CD1c-positive myeloid dendritic cell (primary cell): ENCODE measurements around the gene ATP1A2.
"Not testable (repeated sequence)": the region's sequence is repeated elsewhere in the genome, so short reads cannot be mapped to it uniquely, and the experiment has no call there.

ENCODE experiments used
- DNase-seq: peaks from one replicate; pipeline ENCODE4 v3.0.0-alpha.2; 2016; ENCODE audit errors: extremely low spot score

ATP1A2 gene

GRCh38 chr1:160101037-160101716 is 14.4 kb upstream of the ATP1A2 start:
- DNase-seq: peak; percentile 87

- DNase-seq: no peak
Observed at GRCh38 chr1:160101717-160102522, 13.6 kb upstream of the ATP1A2 start.

GRCh38 chr1:160103658-160104408 is 11.7 kb upstream of the ATP1A2 start:
- no peak for DNase-seq

- DNase-seq: peak; percentile 84
Observed at GRCh38 chr1:160104486-160104885, 11.1 kb upstream of the ATP1A2 start.

GRCh38 chr1:160105155-160105554 is 10.4 kb upstream of the ATP1A2 start:
- DNase-seq: no peak

- DNase-seq: no peak
Observed at GRCh38 chr1:160107512-160107911, 8.0 kb upstream of the ATP1A2 start.

GRCh38 chr1:160108888-160109662 is 6.5 kb upstream of the ATP1A2 start:
- peak; percentile 74 for DNase-seq

- DNase-seq: no peak
Observed at GRCh38 chr1:160109686-160110085, 5.9 kb upstream of the ATP1A2 start.

- not testable (repeated sequence) for DNase-seq
Observed at GRCh38 chr1:160111462-160111861, 4.1 kb upstream of the ATP1A2 start.

- DNase-seq: no peak
Observed at GRCh38 chr1:160112357-160112756, 3.2 kb upstream of the ATP1A2 start.

GRCh38 chr1:160113407-160113806 is 2.2 kb upstream of the ATP1A2 start:
- no peak for DNase-seq

- DNase-seq: no peak
Observed at GRCh38 chr1:160114085-160114484, 1.5 kb upstream of the ATP1A2 start.

- no peak for DNase-seq
Observed at GRCh38 chr1:160116283-160117147, 956 bp downstream of the ATP1A2 start.

- no peak for DNase-seq
Observed at GRCh38 chr1:160117300-160117699, 1.7 kb downstream of the ATP1A2 start.

- no peak for DNase-seq
Observed at GRCh38 chr1:160117709-160118183, 2.2 kb downstream of the ATP1A2 start.

GRCh38 chr1:160118928-160119327 is 3.4 kb downstream of the ATP1A2 start:
- DNase-seq: no peak

- DNase-seq: no peak
Observed at GRCh38 chr1:160120797-160121196, 5.2 kb downstream of the ATP1A2 start.

GRCh38 chr1:160121388-160121787 is 5.8 kb downstream of the ATP1A2 start:
- no peak for DNase-seq

GRCh38 chr1:160122978-160123495 is 7.5 kb downstream of the ATP1A2 start:
- no peak for DNase-seq

GRCh38 chr1:160123726-160124125 is 8.2 kb downstream of the ATP1A2 start:
- DNase-seq: no peak
